Measurements from ENCODE around the gene KRT74.

KRT74 gene

DNA sequence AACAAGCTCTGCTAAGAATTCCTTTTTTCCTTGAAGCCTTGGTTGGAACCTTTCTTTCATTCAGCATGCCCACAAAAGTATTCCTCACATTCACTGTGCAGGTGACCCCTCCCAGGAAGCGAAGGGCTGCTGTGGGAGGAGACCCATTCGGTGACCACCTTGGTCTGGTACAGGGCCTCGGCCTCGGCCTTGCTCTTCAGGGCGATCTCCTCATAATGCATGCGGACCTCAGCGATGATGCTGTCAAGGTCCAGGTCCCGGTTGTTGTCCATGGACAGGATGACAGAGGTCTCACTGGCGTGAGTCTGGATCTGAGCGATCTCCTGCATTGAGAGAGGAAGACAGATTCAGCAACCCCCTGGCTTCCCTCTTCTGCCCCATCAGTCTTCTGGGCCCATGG is 3.1 kb downstream of the KRT74 start:
- DNase-seq = no peak

DNA sequence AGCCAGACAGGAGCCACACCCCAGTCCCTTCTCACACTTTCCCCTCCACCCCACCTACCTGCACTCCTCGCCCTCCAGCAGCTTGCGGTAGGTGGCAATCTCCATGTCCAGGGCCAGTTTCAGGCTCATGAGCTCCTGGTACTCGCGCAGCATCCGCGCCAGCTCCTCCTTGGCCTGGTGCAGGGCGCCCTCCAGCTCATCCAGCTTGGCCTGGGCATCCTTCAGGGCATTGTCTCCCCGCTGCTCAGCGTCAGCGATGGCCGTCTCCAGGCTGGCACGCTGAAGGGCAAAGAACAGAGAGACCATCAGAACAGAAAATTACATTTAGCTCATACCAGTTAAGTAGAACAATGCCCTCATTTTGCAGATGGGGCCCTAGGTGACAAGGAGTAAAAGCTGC is 5.5 kb downstream of the KRT74 start:
- DNase-seq = no peak

DNA sequence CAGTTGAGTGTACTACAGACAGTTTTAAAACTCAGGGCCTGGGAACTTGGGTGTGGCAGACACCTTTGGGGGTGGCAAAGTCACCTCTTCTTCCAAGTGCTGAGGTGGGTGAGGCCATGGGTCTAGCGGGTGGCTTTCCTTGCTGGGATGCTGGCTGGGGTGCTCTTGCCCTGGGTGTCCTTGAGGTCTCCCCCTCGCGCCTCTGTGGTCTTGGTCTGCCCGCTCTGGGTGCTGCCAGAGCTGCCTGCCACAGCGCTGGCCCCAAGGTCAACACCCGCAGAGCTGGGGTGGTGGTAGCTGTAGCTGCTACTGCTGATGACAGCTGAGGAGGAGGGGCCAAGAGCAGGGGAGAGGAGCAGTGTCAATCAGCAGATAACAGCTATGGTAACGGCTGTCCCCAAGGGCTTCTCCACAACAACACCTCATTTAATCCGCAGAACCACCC is 6.8 kb downstream of the KRT74 start:
- no peak for DNase-seq

DNA sequence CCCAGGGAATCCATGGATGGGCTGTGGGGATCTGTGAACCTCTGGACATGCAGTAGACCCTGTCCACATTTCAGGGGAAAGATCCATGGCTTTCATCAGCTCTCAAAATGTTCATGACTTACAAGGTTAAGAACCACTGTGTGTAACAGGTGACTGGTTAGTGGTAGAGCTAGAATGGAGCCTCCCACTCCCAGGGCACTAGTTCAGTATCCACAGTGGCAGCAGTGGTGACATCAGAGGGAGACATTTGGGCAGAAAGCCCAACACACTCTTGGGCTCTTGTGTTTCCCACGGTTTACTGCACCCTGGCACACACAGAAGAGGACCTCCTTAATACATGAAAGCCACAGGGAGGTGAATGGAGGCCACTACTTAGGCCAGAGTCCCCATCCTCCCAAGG is 9.1 kb downstream of the KRT74 start:
- DNase-seq = no peak

DNA sequence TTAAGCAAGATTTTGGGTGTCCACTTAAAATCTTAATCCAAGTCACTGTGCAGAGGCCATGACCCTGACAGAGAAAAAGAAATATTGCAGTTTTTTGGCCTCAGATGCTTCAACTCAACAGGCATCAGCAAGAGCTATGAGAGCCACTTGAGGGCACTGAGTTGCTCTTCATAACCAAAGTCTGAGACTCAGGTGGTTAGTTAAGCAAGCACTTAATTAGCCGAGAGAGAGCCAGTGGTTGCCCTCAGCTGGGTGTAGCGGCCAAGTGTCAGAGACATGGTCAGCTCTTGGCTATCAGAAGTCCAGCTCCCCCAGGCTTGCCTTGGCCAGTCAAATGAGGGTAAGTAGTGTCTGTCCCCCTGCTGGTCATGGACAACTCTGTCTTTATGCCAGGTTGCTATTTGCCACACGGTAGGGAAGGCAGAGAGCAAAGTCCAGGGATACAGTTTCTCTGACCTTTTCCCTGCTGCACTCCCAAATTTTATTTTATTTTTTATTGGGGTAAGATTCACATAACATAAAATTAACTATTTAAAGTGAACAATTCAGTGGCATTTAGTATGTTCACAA is 11.7 kb downstream of the KRT74 start:
- DNase-seq = no peak

DNA sequence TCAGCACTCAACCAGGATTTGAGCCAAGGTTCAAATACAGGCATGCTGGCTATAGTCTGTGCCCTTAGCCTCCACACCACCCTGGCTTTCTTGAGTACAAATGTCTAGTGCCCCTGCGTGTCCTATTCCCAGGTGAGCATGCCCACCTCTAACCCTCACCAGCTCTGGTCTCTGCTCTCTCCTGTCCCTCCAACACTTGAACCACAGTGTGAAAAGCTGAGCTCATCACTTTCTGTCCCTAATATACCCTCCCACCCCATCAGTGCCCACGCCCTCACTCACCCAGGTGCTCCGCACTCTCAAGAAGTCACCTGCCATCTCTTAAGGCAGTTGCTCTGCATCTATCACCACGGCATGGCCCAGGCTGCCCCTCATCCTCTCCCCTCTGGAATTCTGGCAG is 13.7 kb downstream of the KRT74 start:
- no peak for DNase-seq

DNA sequence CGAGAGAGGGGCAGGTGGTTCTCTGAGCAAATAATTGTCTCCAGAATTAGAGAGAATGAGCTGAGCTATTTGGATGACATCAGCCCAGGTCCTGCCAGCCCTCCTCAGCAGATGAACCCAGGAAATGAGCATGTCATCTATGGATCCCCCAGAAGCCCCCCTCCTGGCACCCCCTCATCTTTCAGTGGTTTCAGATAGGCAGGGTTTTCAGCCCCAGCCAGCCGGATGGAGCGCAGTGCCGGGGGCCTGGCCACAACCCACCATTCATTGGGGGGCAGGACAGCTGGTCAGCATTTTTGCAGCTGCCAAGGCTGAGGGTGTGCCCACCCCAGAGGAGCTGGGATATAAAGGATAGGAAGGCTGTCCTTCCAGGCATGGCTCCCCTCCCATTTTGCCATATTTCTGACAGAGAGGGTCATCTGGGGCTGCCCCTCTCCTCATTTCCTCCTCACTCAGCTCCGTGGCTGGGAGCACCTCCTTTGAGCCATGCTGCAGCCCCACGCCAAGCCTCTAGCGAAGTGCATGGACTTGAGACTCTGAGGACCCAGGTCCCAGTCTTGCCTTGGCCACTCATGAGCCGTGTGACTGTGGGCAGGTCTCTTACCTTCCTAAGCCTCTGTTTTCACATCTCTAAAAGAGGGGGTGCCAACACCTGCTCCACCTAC is 14.7 kb downstream of the KRT74 start:
- no peak for DNase-seq

DNA sequence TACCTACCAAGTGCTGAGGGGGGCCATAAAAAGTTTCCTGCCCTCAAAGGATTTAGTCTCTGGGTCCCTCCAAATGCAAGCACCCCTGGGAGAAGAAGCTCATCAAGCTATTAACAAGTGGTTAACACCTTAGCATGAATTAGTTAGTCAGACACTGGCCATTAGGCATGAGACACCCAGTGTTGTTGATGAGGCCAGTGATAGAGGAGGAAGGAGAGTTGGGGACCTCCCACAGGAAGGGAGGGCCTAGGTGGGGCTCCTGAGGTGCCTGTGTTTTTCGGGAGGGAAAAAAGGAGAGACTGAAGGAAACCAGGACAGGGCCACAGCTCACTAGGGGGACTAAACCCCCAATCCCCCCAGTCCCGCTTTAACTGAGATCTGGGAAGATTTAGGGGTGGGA is 16.2 kb downstream of the KRT74 start:
- no peak for DNase-seq

DNA sequence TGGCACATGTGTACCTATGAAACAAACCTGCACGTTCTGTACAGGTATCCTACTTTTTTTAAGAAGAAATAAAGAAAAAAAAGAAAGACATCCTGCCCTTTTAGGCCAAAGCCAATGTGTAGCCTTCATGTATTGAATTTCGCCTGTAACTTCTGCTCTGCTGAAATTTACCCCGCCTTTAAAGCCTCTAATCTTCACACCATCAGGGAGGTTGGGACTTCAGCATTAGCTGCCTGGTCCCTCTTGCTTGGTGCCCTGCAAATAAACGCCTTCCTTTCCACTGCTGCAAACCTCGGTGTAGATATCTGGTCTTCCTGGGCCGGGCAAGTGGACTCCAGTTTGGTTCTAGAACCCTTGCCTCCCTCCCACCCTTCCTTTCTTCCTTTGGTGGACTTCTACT is 18.1 kb downstream of the KRT74 start:
- no peak for DNase-seq

DNA sequence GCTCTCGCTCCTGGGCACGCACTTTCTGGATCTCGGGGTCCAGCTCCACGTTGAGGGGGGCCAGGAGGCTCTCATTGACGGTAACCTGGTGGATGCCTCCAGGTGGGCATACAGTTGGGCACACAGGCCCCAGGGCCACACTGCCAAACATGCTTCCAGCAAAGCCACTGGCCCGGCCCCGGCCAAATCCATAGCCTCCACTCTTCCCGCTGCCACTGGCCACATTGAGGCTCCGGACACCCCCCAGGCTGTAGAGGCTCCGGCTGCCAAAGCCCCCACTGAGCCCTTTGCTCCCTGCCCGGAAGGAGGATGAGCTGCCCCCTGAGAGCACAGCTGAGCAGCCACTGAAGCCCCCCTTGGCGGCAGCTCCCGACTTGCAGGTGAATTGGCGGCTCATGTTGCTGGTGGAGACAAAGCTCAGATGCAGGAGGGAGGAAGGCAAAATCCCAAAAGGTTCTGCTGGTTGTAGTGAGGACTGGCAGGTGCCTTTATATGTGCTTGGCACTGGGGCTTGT is 20.9 kb downstream of the KRT74 start, which contains the start of gene KRT71:
Gene KRT71, minus strand, starts transcription at position 465 of the 515 bp plus-strand sequence. Its CDS starts 68 bp downstream, at position 397.
- DNase-seq = no peak

DNA sequence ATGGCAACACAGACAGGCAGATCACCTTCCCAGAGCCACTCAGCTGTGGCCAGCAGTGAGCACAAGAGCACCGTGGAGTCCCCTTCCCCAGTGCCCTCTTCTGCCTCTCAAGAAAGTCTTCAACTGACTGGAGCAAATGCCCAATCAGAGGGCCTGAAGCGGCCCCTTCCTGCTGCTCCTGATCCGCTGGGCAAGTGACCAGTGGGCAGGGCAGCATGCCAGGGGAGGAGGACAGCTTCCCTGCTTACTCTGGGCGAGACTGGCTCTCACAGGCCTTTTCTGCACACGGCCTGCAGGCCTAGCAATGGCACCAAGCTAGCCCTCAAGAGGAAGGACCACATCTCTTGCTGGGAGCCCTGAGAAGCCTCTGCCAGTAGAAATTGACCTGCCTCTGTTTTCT is 21.6 kb downstream of the KRT74 start:
- no peak for DNase-seq

DNA sequence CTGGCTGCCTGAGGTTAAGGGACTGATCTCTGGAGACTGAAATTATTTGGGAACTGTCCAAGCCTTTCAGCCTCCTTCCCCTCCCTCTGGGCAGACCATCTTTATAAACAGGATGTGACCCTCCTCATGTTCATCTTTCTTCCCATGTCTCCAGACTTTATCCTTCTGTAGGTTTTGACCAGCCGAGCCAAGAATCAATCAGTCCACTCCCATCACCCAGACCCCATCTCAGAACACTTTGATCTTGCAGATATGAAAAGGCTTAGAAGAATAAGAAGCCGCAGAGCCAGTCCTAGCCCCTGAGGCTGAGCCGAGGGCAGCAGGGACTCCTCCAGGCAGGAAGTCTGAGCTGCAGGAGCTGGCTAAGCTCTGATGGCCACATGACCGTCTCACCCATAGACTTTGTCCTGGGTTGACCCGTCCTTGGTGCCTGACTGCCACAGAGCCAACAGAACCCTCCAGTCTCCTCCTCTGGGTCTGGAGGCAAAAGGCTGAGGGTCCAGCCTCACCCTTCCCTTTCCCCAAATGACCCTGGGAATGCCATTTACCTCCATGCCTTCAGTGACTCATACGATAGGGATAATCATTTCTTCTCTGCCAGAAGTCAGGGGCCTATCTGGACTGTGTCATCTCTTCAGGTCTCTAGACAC is 22.3 kb downstream of the KRT74 start:
- no peak for DNase-seq

DNA sequence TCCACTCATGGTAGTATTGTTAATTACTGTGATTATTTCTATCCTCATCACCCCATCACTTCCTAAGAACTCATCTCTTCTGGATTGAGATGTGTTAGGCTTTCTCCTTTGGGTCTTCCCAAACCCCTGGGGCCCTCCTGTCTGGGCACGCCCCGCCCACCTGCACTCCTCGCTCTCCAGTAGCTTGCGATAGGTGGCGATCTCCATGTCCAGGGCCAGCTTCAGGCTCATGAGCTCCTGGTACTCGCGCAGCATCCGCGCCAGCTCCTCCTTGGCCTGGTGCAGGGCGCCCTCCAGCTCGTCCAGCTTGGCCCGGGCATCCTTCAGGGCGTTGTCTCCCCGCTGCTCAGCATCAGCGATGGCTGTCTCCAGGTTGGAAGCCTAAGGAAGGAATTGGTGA is 27.5 kb downstream of the KRT74 start:
- DNase-seq = no peak

DNA sequence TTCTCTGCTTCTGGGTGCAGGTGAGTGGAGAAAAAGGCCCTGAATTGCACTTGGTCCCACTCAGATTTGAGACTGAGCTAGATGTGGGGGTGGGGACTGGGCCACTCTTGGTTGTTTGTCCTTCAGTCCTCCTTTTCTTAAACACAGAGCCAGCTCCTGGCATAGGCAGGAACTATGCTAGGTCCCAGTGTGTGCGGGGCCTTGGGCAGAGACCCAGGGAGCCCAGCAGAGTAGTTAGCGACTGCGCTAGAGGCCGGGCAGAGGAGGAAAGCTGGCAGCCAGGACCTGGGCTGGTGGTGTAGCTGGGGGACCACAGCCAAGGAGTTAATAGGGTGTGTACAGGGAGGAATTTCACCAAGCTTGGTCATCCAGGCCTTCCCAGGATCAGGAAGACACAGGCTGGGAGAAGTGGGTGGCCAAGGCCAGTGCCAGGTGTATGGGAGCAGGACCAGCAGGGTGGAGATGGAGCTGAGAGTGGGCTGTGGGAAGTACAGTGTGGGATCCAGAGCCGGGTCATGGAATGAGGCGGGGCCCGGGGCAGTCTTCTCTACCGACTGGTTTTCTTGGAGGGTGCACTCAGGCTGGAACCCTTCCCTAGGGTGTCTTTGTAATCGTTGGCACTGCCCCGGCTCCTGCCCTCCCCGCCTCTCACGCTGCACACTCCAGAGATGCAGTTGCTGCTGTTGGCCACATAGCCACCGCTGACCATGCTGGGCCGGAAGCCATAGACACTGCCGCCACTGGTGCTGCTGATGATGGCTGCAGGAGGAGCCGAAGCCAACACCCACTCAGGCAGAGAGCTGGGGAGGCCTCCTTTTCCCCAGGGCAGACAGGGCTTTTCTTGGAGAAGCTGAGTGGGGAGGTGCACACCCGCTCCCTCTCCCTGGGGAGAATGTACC is 29.4 kb downstream of the KRT74 start:
- DNase-seq = no peak

DNA sequence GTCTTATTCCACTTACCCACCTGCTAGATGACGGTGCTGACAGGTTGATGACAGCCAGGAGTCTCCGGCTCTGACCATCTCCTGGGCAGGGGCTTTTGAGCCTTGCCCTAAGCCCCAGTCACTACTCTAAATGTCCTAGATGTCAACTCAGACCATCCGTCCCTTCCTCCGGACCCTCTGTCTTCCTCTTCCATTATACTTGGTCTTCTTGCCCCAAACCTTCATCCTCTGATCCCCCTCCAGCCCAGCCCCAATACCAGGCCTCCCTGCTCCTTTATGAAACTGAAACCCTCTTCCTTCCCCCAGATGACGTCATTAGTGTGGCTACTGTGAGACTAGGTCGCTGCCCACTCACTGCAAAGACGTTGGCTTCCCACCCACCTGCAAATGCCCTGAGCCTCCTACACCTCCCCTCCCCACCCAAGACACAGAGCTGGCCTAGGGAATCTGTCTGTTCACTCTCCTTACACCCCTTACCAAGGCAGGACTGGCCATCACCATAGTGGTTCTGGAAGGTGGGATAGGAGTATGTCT is 30.8 kb downstream of the KRT74 start:
- DNase-seq = no peak

DNA sequence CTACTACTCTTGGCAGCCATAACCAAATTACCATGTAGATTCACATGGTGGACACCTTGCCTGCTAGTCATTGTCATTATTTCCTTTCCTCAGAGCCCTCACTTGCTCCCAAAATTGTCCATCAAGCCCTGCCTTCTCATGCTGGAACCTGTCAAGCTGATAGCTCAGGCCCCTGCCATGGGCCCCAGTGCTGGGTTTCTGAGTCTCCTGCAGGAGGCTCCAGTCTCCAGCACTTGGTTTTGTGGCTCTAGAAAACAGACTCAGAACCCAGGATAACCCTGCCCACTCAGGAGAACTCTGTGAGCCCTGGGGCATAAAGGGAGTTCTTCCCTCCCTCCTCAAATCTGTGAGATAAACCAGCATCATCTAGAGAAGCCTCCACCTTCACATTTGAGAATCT is 31.5 kb downstream of the KRT74 start:
- no peak for DNase-seq

DNA sequence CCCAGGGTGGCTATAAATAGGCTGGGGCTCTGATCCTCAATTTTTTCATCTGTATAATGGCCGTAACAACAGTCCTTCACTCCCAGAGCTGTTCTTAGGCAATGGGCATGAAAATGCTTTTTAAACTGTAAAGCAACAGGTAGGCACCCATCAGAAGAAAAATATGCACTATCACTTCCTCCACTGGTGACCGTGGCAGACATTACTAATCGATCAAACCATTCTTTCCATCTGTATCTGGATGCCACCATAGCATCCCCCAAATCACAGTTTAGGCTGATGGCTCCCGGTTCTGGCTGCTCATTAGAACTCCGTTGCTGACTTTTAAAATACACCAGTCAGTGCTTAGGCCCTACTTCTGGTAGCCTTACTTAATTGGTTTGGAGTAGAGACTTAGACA is 31.9 kb downstream of the KRT74 start:
- no peak for DNase-seq

DNA sequence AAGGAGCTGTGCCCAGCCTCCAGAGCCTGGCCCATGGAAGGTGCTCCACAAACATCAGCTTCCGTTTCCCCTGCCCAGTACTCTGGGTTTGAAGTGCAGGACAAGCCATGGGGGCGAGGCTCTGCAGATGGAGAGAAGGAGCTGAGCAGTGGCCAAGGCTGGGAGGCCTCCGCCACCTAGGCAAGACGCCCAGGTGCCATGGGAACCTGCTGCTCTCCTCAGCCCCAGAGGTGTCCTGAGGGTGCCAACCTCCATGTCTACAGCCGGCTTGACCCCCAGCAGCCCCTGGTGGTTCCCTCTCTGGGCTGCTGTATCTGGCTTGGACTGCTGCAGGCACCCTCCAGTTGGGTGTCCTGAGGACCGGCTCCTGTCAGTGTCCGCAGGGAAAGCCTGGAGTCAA is 33.1 kb downstream of the KRT74 start:
- no peak for DNase-seq

DNA sequence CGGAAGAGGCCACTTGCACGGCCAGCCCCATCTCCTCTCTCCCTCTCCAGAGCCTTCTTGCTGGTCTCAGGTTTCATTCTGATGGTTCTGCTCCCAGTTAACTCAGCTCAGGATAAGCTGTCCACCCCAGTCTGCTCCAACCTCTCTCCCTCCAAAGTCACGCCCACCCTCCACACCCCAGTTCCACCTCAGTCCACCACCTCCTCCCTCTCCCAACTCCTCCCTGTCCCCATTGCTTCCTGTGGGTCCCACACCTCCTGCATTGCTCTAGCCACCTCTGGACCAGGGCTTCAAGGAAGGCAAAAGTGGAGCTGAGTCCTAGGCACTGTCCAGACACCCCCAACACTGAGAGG is 33.8 kb downstream of the KRT74 start:
- no peak for DNase-seq

DNA sequence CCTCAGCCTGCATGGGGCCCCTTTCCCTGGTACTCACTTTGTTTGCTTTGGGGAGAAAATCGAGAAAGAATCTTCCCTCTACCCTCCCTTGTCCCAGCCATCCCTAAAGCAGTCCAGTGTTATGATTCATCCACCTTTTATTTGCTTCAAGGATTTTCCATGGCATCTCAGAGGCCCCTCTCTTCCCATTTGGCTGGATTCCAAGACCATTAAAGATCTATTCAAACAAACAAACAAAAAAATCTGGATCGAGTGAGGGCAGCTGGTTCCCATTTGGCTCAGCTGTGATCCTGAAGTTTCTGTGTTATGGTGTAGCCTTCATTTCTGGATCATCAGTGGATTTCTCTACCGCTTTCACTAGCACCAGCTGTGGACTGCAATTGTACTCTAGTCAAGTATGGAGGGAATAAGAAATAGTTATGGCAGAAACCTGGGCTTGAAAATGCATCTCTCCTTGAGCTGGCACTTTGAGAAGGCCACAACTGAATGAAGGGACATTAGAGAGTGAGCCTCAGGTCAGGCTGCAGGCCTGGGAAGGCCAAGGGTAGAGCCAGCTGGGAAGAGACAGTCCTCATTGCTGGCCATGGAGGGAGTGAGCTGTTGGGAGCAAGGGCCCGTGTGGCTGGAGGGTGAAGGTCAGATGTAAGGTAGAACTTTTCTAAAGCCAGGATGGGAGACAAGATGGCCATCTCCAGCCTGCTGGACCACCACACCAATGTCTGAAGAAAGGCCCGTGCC is 34.4 kb downstream of the KRT74 start:
- no peak for DNase-seq

DNA sequence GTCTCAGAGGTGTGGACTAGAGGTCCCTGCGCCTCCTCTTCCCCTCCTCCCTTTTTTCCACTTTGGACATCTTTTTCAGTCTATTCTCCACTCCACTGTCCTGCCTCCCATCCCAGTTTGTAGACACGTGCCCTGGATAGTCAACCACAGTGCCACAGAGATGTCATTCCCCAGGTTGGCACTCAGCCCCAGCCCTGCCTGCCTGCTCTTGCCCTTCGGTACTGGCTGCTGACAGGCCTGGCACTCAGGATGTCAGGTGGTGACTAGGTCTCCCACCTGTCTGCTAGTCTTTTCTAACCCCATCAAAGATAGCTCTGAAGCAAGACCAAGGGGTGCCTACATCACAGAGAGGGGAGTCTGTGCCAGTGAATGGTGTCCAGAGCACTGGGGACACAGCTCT is 36.5 kb downstream of the KRT74 start:
- DNase-seq = no peak

DNA sequence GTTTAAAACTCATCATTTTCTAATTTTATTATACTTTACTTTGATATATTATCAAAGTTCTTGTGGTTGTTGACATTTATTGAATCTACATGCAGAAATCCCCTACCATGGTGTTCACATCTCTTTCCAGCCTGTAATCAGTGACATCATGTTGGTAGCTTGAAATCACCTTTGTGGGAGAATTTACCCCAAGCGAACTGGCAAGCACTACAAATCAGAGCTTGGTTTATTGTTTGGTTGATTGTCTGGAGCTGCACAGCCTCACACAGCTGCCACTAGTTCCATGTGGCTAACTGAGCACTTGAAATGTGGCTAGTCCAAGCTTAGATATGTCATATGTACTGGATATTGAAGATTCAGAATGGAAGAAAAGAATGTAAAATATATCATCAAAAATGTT is 38.1 kb downstream of the KRT74 start:
- DNase-seq = no peak

Measured in activated CD4-positive, alpha-beta T cell treated with anti-CD3 and anti-CD28 coated beads, Interleukin-2, amount 50 U/mL, for 48 hours (primary cell).